Pons (tissue), 1 donor: ENCODE measurements around the gene TPRG1L.

ENCODE experiments used
- DNase-seq: peaks from one replicate; pipeline ENCODE4 v3.0.0-alpha.2; 2016; ENCODE audit warnings: low spot score

The TPRG1L gene

DNA sequence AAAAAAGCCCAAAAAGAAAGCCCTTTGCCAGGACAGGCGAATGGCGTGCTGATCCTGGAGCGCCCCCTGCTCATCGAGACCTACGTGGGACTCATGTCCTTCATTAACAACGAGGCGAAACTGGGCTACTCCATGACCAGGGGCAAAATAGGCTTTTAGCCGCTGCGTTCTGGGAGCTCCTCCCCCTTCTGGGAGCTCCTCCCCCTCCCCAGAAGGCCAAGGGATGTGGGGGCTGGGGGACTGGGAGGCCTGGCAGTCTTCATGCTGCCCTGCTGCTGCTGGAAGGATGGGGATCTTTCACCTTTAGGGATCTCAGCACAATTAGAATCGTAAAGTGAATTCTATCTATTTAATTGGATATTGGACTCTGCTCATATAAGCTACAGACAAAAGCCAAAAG lies 3.6 kb downstream of the TPRG1L start:
- no peak for DNase-seq

- no peak for DNase-seq
These were observed 4.8 kb downstream of the TPRG1L start for GRCh38 chr1:3629561-3630160.

GRCh38 chr1:3630161-3630611 lies 5.4 kb downstream of the TPRG1L start:
- no peak for DNase-seq

GRCh38 chr1:3630914-3631313 lies 6.1 kb downstream of the TPRG1L start:
- no peak for DNase-seq

DNA sequence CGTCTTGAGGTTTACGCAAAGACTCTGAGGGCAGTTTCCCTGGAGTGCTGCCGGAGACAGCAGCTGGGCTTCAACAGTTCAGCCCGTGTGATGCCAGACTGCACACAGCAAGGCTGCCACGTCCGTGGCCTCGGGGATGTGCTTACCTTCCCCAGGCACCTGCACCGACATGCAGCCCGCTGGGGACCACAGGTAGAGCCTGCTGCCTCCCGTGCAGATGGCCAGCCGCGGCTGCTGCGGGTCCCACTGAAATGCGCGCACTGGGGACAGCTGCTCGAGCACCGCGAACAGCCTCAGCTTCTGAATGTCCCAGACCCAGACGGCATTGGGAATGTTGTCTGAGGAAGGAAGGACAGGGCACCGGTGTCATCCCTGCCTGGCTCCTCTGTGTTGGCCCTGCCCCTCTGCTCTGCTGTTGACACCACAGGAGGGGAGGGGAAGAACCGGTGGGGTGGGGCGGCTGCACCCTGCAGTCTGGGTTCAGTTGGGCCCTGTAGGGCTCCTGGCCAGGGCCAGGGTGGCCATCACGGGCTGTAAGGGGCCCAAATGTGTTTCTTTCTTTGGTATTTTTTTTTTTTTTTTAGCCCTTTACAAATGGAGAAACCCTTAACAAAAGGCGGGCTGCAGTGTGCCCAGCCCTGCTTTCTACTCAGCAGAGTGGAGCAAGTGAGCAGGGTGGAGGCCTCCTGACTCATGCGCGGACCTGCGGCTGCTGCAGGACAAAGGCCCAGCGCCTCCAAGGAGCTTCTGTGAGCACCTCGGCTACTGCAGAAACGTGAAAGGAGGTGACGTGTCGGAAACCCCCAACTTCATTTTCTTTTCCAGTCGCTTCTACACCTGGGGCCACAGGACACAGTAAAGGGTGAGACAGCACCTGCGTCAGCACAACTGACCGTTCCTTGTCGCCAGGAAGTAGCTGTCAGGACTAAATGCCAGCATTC lies 6.8 kb downstream of the TPRG1L start:
- DNase-seq = no peak

GRCh38 chr1:3632298-3632697 lies 7.5 kb downstream of the TPRG1L start:
- no peak for DNase-seq

DNA sequence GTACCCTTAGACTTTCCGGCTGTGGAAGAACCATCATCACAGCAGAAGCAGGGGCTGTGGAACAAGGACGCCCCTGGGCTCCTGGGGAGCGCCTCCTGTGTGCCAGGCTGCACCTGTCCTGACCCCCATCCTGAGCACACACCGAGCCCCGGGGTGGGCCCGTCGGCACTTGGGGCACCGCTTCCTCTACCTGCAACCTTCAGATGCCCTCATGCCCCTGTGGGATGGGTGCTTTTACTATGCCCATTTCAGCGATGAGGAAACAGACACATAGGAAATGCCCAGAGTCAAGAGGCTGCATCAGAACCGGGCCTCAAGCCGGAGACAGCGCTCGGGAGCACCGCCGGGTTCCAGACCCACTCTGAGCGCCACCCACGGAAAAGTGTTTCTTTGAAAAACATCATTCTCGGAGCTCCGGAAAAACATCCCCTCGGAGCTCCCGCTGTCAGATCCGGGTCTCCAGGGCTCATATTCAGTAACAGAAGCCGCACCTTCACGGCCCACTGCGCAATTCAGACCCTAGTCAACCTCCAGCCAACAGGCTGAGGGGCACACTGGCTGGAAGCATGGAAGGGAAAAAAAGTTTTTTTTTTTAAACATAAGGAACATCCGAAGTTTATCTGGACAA lies 8.0 kb downstream of the TPRG1L start:
- no peak for DNase-seq

DNA sequence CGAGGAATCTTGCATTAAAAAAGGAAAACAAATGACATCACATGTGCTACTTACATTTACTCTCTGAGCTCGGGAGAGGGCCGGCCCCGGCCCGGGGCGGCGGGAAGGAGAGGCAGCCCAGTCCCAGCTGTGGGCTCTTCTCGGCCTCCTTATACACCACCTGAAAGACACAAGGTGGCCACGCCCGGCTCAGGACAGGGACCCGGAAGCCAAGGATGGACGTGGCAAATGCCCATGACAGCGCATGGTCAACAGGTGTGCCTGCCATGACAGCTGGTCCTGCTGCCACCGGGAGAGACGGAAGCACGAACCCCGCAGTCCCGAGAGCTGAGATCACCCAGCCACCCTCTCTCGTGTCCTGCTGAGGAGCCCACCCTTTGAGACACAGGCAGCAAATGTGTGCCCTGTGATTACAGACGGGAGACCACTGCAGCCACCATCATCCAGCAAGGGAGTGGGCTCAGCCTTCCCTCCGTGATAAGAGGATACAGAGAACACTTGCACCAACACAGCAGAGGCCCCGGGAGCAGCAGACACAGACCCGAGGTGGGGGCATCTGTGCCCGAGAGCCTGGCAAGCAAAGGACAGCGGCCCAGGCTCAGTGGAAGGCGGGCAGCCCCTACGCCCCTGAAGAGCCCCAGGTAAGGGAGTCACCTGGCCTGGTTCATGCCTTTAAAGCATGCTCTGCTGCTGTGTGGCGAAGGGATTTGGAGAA lies 8.7 kb downstream of the TPRG1L start:
- DNase-seq = no peak

- DNase-seq = no peak
These were observed 9.4 kb downstream of the TPRG1L start for GRCh38 chr1:3634059-3634800.

DNA sequence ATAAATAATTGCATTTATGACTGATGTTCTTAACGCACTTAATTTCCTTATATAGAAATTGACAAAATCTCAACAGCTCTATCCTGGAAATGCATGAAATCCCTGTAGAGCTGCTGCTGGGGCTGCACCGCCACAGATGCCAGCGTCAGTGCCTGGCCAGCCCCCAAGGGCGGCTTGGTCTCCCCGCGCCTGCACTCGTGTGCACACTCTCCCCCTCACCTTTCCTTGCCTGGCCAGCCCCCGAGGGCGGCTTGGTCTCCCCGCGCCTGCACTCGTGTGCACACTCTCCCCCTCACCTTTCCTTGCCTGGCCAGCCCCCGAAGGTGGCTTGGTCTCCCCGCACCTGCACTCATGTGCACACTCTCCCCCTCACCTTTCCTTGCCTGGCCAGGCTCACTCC lies 11.3 kb downstream of the TPRG1L start:
- DNase-seq = no peak

GRCh38 chr1:3636531-3636930 lies 11.7 kb downstream of the TPRG1L start:
- no peak for DNase-seq

DNA sequence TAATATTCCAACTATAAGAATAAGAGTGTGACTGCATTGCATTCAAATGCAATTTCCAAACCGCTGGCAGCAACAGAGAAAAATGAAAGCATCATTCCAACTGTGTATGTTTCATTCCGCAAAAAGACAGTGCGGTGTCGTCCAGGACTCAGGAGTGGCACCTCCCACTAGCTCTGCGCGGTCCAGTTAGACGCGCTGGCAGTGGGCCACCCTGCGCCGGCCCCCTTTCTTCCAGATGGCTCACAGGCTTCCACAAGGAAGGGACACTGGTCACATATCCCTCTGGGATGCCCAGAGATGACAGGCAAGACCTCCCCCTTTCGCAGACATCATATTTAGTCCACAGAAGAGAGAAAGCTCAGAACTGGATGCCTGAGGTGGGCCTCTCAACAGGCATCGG lies 13.2 kb downstream of the TPRG1L start:
- no peak for DNase-seq

DNA sequence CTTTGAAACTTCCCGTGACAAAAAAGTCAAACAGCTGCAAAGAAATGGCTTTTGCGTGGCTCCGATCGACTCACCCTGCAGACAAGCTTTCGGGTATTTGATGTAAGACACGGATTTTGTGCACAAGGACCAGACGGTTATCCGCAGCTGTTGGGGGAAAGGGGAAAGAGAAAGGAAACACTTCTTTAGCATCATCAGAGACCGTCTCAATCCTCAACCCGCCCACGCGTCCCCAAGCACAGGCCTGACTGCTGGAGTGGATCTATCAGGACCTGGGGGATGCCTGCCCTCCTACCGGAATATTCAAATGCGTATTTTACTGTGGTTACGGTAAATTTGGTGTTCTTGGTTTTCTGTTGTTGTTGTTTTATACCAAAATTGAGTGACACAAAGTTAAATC lies 13.9 kb downstream of the TPRG1L start:
- no peak for DNase-seq

GRCh38 chr1:3639397-3639911 lies 14.6 kb downstream of the TPRG1L start:
- DNase-seq = no peak

DNA sequence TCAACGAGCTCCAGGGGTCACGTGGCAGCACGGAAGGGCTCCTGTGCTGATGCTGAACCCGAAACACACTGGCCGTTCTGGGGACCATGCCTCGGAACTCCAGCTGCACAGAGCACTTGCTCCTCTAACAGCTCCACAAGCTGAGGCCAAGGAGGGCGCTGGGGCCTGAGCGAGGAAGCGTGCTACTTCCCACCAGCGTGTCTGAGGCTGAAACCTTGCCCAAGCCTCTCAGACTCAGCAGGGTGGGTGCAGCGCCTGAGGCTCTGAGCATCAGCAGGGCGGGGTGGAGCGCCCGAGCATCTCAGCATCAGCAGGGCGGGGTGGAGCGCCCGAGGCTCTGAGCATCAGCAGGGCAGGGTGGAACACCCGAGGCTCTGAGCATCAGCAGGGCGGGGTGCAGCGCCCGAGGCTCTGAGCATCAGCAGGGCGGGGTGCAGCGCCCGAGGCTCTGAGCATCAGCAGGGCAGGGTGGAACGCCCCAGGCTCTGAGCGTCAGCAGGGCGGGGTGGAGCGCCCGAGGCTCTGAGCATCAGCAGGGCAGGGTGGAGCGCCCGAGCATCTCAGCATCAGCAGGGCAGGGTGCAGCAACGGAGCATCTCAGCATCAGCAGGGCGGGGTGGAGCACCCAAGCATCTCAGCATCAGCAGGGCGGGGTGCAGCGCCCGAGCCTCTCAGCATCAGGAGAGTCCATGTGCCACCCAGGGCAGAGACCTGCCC lies 15.5 kb downstream of the TPRG1L start:
- DNase-seq = no peak

- no peak for DNase-seq
These were observed 16.4 kb downstream of the TPRG1L start for GRCh38 chr1:3641046-3641760.

- DNase-seq = no peak
These were observed 17.0 kb downstream of the TPRG1L start for GRCh38 chr1:3641816-3642215.

DNA sequence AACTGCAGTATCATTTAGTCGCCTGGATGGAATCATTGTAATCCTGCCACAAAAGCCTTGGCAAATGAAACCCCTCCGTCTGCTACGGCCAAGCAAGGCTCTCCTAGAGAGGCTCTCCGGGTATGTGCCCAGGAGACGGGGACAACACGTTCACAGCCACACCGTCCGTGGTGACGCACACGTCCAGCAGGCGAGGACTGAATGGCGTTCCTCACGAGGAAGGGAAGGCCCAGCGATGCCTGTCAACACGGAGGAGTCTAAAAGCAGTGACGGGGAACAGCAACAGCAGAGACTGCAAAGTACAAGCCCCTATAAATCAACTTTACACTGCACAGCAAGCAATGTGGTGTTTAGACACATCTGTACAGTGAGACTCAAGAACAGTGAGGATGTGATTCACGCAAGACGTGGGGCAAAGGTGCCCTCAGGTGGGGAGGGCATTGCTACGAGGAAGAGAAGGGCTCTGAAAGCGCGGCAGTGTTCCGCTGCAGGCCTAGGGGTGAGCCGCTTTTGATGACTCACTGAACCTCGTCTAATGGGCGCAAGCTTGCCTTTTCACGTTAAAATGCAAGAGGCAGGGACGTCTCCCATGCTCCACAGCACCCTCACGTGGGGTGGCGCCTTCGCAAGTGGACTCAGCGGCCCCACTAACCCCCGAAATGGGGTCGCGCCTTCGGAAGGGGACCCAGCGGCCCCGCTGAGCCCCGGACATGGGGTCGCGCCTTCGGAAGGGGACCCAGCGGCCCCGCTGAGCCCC lies 18.3 kb downstream of the TPRG1L start:
- DNase-seq = no peak

GRCh38 chr1:3644273-3644672 lies 19.5 kb downstream of the TPRG1L start:
- no peak for DNase-seq
